GM19452 (cell line): ENCODE results near the gene FTMT.
"Not testable (repeated sequence)": the region's sequence is repeated elsewhere in the genome, so short reads cannot be mapped to it uniquely, and the experiment has no call there.

Source experiments
- ATAC-seq: cut with Tn5 transposase; IDR thresholded peaks from one replicate; pipeline ENCODE4 v1.9.1; 2021; ENCODE audit not compliant: unreplicated experiment

The FTMT gene

DNA sequence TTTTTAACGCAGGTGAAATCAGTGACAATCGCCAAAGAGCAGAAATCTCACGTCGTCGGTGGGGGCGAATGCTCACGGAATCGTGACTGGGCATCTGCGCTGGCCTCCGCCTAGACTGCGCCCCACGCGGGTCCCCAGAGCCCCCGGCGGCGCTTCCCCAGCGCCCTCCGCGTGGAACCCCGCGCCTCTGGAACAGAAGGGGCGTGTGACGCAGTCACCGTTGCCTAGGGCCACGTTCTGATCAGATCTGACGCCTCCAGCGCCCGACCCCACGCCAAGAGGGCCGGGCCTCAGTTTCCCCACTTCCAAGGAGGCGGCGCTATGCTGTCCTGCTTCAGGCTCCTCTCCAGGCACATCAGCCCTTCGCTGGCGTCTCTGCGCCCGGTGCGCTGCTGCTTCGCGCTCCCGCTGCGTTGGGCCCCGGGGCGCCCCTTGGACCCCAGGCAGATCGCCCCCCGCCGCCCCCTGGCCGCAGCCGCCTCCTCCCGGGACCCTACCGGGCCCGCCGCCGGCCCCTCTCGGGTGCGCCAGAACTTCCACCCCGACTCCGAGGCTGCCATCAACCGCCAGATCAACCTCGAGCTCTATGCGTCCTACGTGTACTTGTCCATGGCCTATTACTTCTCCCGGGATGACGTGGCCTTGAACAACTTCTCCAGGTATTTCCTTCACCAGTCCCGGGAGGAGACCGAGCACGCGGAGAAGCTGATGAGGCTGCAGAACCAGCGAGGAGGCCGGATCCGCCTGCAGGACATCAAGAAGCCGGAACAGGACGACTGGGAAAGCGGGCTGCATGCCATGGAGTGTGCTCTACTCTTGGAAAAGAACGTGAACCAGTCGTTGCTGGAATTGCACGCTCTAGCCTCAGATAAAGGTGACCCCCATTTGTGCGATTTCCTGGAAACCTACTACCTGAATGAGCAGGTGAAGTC lies at the start of gene FTMT:
Gene FTMT, plus strand, starts transcription at position 240 of the 932 bp plus-strand sequence. Its CDS starts 82 bp downstream, at position 322.
- ATAC-seq = no peak

GRCh38 chr5:121805251-121805650 lies 46.4 kb upstream of the FTMT start:
- ATAC-seq = not testable (repeated sequence)

DNA sequence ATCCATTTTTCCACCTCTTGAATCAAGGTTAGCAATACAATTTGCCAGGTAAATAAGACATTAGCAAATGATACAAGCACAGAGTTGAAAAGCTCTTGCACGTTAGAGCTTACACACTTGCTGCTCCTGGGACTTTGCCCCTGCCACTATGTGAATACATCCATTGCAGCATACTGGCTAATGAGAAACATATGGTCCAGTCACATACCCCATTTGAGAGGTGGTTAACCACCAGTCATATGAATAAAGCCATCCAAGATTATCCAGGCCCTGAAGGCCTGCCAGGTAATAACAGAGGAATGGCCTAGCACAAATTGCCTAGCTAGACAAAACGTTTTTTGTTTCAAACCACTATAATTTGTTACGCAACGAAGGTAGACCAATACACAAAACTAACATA lies 45.8 kb upstream of the FTMT start:
- ATAC-seq = no peak

- ATAC-seq = no peak
Observed at GRCh38 chr5:121816164-121816563, 35.5 kb upstream of the FTMT start.

DNA sequence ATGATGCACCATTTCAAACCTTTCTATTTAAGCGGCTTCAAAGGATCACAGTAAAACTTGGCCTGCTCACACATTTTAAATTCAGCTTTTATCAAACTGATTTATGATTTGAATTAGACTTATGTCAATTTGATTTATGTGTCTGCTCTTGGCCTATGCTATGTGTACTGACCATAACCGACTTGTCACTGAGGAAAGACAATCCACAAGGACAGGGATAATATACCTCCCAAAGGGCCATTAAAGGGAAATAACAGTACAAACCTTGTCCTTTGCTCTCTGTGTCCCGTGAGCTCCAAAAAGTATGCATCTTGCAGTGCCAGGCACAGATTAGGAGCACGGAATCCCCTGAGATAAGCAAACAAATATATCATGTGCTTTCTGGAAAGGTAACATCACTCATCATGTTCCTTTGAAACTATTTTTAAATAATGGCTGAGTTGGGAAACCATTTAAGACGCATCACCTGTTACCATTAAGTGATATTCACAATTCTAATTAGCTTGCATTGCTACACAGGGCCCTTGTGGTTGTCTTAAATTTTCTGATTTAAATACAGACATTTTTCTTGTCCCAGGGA lies 31.9 kb upstream of the FTMT start:
- ATAC-seq = no peak

GRCh38 chr5:121833617-121834016 lies 18.1 kb upstream of the FTMT start:
- no peak for ATAC-seq

GRCh38 chr5:121834021-121834420 lies 17.7 kb upstream of the FTMT start:
- ATAC-seq = no peak

DNA sequence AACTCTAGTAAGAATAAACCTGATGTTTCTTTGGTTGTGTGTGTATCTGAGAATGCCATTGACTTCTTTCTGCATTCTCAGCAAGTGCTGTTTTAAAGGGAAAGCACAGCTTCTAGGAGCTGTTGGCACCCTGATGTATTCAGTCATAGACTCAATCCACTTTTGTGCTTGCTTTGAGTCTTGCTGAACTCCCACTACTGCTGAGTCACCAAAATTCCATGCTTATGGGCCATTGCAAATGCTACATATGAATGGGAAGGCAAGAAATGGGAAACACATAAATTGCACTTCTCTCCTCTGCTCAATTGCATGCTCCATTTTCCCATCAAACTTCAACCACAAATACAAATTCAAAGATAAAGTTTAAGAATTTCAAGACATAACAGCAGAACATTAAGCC lies 9.8 kb upstream of the FTMT start:
- no peak for ATAC-seq

DNA sequence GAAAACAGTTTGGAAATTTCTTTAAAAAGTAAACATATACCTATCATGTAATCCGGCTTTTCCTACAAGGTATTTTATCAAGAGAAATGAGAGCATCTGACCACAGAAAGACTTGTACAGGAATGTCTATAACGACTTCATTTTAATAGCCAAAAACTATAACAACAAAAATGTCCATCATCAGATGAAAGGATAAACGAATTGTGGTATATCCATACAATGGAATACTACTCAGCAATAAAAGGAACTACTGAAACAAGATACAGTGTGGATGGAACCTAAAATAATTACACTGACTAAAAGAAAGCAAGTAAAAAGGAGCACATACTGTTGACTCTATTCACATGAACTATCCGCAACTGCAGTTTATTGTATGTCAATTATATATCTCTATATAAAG lies 1.4 kb upstream of the FTMT start:
- no peak for ATAC-seq

- ATAC-seq = no peak
Observed at GRCh38 chr5:121853850-121854249, 2.2 kb downstream of the FTMT start.

DNA sequence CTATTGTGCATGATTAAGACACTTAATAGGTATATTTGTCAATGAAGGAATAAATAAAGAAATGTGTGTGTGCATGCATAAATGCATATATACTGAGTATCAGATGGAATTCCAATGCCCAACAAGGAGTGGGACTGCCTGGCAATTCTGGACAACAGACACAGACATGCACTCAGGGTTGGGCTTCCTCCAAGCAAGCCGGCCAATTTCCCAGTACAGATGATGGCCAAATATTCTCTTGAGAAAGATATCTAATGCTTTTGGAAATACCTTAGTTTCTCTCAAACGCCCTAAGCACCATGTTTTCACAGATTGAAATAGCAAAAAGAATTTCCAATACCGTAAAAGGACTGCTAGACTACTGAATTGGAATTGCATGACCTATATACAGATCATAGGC lies 11.1 kb downstream of the FTMT start:
- ATAC-seq = no peak

- ATAC-seq = no peak
Observed at GRCh38 chr5:121863753-121864285, 12.1 kb downstream of the FTMT start.

GRCh38 chr5:121867403-121867802 lies 15.7 kb downstream of the FTMT start:
- no peak for ATAC-seq

GRCh38 chr5:121870489-121870888 lies 18.8 kb downstream of the FTMT start:
- no peak for ATAC-seq

DNA sequence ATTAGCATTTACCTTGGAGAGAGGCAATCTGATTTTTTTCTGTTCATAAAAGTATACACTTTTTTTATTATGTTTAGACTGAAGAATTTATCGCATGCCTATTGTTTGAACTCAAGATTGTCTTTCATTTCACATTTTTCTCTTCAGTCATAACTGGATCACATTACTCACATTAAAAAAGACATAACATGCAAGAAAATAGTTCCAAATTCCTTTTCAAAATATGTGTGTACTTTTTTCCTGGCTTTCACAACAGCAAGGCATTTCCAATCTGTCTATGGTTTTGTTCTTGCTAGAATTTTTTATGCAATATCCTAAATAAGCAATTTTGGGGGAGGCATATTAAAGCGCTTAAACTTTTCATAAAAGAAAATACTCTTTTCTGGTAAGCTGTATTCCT lies 21.2 kb downstream of the FTMT start:
- no peak for ATAC-seq

- no peak for ATAC-seq
Observed at GRCh38 chr5:121873409-121873808, 21.7 kb downstream of the FTMT start.

DNA sequence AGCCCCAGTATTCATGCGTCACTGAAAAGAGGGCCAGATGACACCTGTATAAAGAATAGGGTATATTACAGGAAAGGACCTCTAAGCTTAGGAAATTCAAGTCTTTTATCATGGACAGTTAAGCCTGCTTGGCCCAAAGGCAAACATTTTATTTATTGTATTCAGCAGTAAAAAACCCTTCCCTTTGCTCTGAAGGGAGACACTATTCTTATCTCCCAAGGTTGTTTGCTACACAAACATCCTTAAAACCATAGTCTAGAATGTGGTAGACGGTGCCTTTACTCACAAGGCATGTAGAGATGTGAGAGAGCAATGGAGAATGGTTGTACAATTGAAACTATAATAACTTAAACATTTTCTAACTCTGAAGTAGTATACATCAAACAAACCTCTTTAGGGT lies 33.9 kb downstream of the FTMT start:
- ATAC-seq = no peak

- ATAC-seq = no peak
Observed at GRCh38 chr5:121887727-121888126, 36.0 kb downstream of the FTMT start.

DNA sequence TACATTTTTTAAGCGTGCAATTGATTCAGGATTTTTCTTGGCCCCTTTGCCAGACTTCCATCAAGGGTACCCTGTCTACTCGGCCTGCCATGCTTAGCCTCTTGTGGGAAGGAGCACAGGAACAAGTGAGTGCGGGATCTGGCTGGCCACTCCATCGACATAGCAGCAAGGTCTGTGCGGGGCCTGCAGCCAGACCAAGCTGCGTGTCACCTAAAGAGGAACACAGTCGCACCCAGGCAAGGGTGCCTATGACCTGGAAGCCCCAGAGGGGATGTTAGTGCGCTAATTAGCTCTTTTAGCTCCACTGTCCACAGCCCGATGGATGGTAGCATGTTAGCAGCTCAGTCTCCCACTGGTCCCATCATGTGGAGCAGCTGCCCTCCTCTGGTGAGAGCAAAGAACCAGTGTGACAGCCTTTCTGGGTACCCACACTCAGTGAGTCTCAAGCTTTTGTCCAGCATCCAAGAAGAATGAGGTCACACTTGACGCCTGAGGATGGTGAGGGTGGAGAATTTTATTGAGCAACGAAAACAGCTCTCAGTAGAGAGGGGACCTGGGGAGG lies 38.7 kb downstream of the FTMT start:
- ATAC-seq = no peak

- ATAC-seq = no peak
Observed at GRCh38 chr5:121897341-121897740, 45.7 kb downstream of the FTMT start.

- no peak for ATAC-seq
Observed at GRCh38 chr5:121899346-121899745, 47.7 kb downstream of the FTMT start.
